HG03520 (cell line): ENCODE measurements around the gene HIF1A.

Source experiments
- ATAC-seq: cut with Tn5 transposase; IDR thresholded peaks from one replicate; pipeline ENCODE4 v1.9.1; 2021; ENCODE audit warnings: mild to moderate bottlenecking, moderate library complexity; ENCODE audit not compliant: unreplicated experiment

Gene HIF1A

GRCh38 chr14:61769893-61770292 lies 74.6 kb downstream of the HIF1A start:
- ATAC-seq = no peak

GRCh38 chr14:61774861-61775260 lies 79.5 kb downstream of the HIF1A start:
- no peak for ATAC-seq

- ATAC-seq = peak; percentile 73
Observed at GRCh38 chr14:61780125-61780524, 84.8 kb downstream of the HIF1A start.

- ATAC-seq = no peak
Observed at GRCh38 chr14:61797309-61797708, 102.0 kb downstream of the HIF1A start.
